HEK293 (cell line): ENCODE results near the gene CCSER1.
"Not testable (repeated sequence)": the region's sequence is repeated elsewhere in the genome, so short reads cannot be mapped to it uniquely, and the experiment has no call there.

ENCODE experiments used
- CTCF ChIA-PET: fragments of 350-600 bp; formaldehyde crosslinking; extraction: SDS; loops from one replicate; lab custom pipeline; 2021; ENCODE audit warnings: antibody characterized with exemption; lab: Yijun Ruan, JAX
- POLR2A ChIA-PET: fragments of 300-600 bp; formaldehyde crosslinking; extraction: SDS; loops from one replicate; lab custom pipeline; 2020; ENCODE audit warnings: antibody characterized with exemption, inconsistent platforms; lab: Yijun Ruan, JAX
- H3K27ac ChIP-seq: fragments of 200-500 bp; sonication (Bioruptor generic); 2 replicates; pipeline ENCODE4 v1.5.1; 2014; ENCODE audit warnings: low read depth, low read length, control low read depth, inconsistent platforms; ENCODE audit errors: extremely low read depth
- H3K36me3 ChIP-seq, 2 experiments: fragments of 200-500 bp in 1 of 2; sonication (Bioruptor generic) in 1 of 2; 1 replicate in 1 of 2; 2 replicates in 1 of 2; pipeline ENCODE4 v1.5.1; 2014 to 2017; ENCODE audit warnings: inconsistent platforms in 2 of 2, low read length in 2 of 2; ENCODE audit not compliant: control insufficient read depth in 2 of 2, insufficient read depth in 1 of 2
- H3K4me1 ChIP-seq: fragments of 200-500 bp; sonication (Bioruptor generic); 2 replicates; pipeline ENCODE4 v1.5.1; 2014; ENCODE audit warnings: mild to moderate bottlenecking, low read length, inconsistent platforms; ENCODE audit not compliant: control insufficient read depth, insufficient read depth
- H3K4me3 ChIP-seq: 2 replicates; pipeline ENCODE4 v1.5.1; 2011; ENCODE audit warnings: low read depth, mild to moderate bottlenecking, control low read depth, low read length, moderate library complexity
- H3K9me3 ChIP-seq: fragments of 200-500 bp; sonication (Bioruptor generic); 2 replicates; pipeline ENCODE4 v1.5.1; 2014; ENCODE audit warnings: low read depth, low read length, inconsistent platforms; ENCODE audit not compliant: control insufficient read depth, insufficient read depth
- GFI1B ChIP-seq: fragments of 450-650 bp; formaldehyde crosslinking; IDR thresholded peaks from 2 replicates; pipeline ENCODE4 v1.5.1; 2016; ENCODE audit warnings: missing biosample characterization, missing genetic modification characterization
- KLF1 ChIP-seq: fragments of 450-650 bp; formaldehyde crosslinking; IDR thresholded peaks from 2 replicates; pipeline ENCODE4 v1.5.1; 2016; ENCODE audit warnings: missing biosample characterization, missing genetic modification characterization
- OVOL3 ChIP-seq: fragments of 450-650 bp; formaldehyde crosslinking; IDR thresholded peaks from 2 replicates; pipeline ENCODE4 v1.5.1; 2016; ENCODE audit warnings: missing biosample characterization, missing genetic modification characterization
- SCRT2 ChIP-seq: fragments of 450-650 bp; formaldehyde crosslinking; IDR thresholded peaks from 2 replicates; pipeline ENCODE4 v1.5.1; 2016; ENCODE audit warnings: missing biosample characterization, missing genetic modification characterization
- SP3 ChIP-seq: fragments of 450-650 bp; formaldehyde crosslinking; IDR thresholded peaks from 2 replicates; pipeline ENCODE4 v1.5.1; 2016; ENCODE audit warnings: missing biosample characterization, missing genetic modification characterization
- TCF7L2 ChIP-seq: IDR thresholded peaks from 2 replicates; pipeline ENCODE4 v1.6.1; 2011; ENCODE audit warnings: low read depth, mild to moderate bottlenecking, inconsistent platforms, low read length, moderate library complexity, borderline replicate concordance
- TRIM28 ChIP-seq: IDR thresholded peaks from 2 replicates; pipeline ENCODE4 v1.6.1; 2011; ENCODE audit warnings: low read length, control low read depth, borderline replicate concordance
- ZBTB11 ChIP-seq: fragments of 450-650 bp; formaldehyde crosslinking; conservative IDR thresholded peaks from 2 replicates; pipeline ENCODE4 v1.5.1; 2016; ENCODE audit warnings: low read depth, missing biosample characterization, missing genetic modification characterization
- ZBTB20 ChIP-seq: fragments of 450-650 bp; formaldehyde crosslinking; IDR thresholded peaks from 2 replicates; pipeline ENCODE4 v1.5.1; 2016; ENCODE audit warnings: missing biosample characterization, missing genetic modification characterization
- ZBTB26 ChIP-seq: fragments of 450-650 bp; formaldehyde crosslinking; optimal IDR thresholded peaks from 2 replicates; pipeline ENCODE3; 2016; ENCODE audit warnings: missing biosample characterization, mild to moderate bottlenecking, missing genetic modification characterization
- ZBTB44 ChIP-seq: fragments of 450-650 bp; IDR thresholded peaks from 2 replicates; pipeline ENCODE4 v1.5.1; 2018; ENCODE audit warnings: missing biosample characterization, mild to moderate bottlenecking, missing genetic modification characterization
- ZNF354C ChIP-seq: fragments of 450-650 bp; formaldehyde crosslinking; IDR thresholded peaks from 2 replicates; pipeline ENCODE4 v1.5.1; 2016; ENCODE audit warnings: missing biosample characterization, missing genetic modification characterization, low read depth, borderline replicate concordance
- ZNF658 ChIP-seq: fragments of 450-650 bp; formaldehyde crosslinking; IDR thresholded peaks from 2 replicates; pipeline ENCODE4; 2016; ENCODE audit warnings: missing biosample characterization, missing genetic modification characterization
- ZNF660 ChIP-seq: fragments of 450-650 bp; IDR thresholded peaks from 2 replicates; pipeline ENCODE4 v1.5.1; 2018; ENCODE audit warnings: missing biosample characterization, mild to moderate bottlenecking, missing genetic modification characterization
- ZNF670 ChIP-seq: fragments of 450-650 bp; formaldehyde crosslinking; IDR thresholded peaks from 2 replicates; pipeline ENCODE4 v1.5.1; 2016; ENCODE audit warnings: missing biosample characterization, missing genetic modification characterization, low read depth
- ZSCAN23 ChIP-seq: fragments of 450-650 bp; formaldehyde crosslinking; IDR thresholded peaks from 2 replicates; pipeline ENCODE4 v1.5.1; 2016; ENCODE audit warnings: missing biosample characterization, missing genetic modification characterization
- ZSCAN5A ChIP-seq: fragments of 450-650 bp; formaldehyde crosslinking; IDR thresholded peaks from 2 replicates; pipeline ENCODE4 v1.5.1; 2016; ENCODE audit warnings: missing biosample characterization, missing genetic modification characterization

The CCSER1 gene

GRCh38 chr4:91258326-91258725 lies 1131.1 kb downstream of the CCSER1 start:
- no peak for TF ChIP-seq SP3 (tag by site-specific recombination)
- no peak for TF ChIP-seq ZSCAN23 (tag by site-specific recombination)
- TF ChIP-seq SCRT2 (tag by site-specific recombination) = no peak
- TF ChIP-seq ZBTB20 (tag by site-specific recombination) = no peak
- TF ChIP-seq ZNF354C = no peak
- TF ChIP-seq OVOL3 (tag by site-specific recombination) = no peak
- Histone ChIP-seq H3K27ac (no peak overlapping the region), H3K9me3 (no peaks in the 10 kb centered on the region), H3K4me3 (no peak overlapping the region), H3K4me1 (no peaks in the 10 kb centered on the region), H3K36me3 (no peaks in the 10 kb centered on the region)
- POLR2A ChIA-PET = no interaction called here
- CTCF ChIA-PET = no interaction called here

GRCh38 chr4:91267543-91267942 lies 1140.3 kb downstream of the CCSER1 start:
- ChIA-PET CTCF (no interaction called here), POLR2A (no interaction called here)
- no peaks in the 10 kb centered on the region for H3K9me3 ChIP-seq
- H3K27ac ChIP-seq = no peak overlapping the region
- H3K36me3 ChIP-seq = no peaks in the 10 kb centered on the region
- H3K4me1 ChIP-seq = no peaks in the 10 kb centered on the region
- no peak overlapping the region for H3K4me3 ChIP-seq
- TF ChIP-seq ZNF660 (tag by site-specific recombination) (no peak), TCF7L2 (peak; percentile 81)

GRCh38 chr4:91268481-91268880 lies 1141.3 kb downstream of the CCSER1 start:
- POLR2A ChIA-PET, H3K4me1 ChIP-seq, H3K36me3 ChIP-seq, H3K27ac ChIP-seq, CTCF ChIA-PET, H3K9me3 ChIP-seq, H3K4me3 ChIP-seq: not testable (repeated sequence)
- peak; percentile 30; the same call in 1 of the 2 replicates for TF ChIP-seq KLF1 (tag by site-specific recombination)

- no peaks in the 10 kb centered on the region for H3K4me1 ChIP-seq
- H3K27ac ChIP-seq = no peak overlapping the region
- H3K9me3 ChIP-seq = no peaks in the 10 kb centered on the region
- POLR2A ChIA-PET = no interaction called here
- H3K36me3 ChIP-seq = no peaks in the 10 kb centered on the region
- TF ChIP-seq TRIM28 (no peak), ZBTB26 (tag by site-specific recombination) (no peak), ZBTB44 (tag by site-specific recombination) (no peak), ZNF670 (tag by site-specific recombination) (no peak), ZSCAN5A (no peak), ZBTB11 (tag by site-specific recombination) (no peak), GFI1B (tag by site-specific recombination) (no peak), ZNF658 (tag by site-specific recombination) (no peak)
- TF ChIP-seq, all 188 proteins: peak for 0
- no peak overlapping the region for H3K4me3 ChIP-seq
- CTCF ChIA-PET = no interaction called here
These were observed 1141.7 kb downstream of the CCSER1 start for GRCh38 chr4:91268913-91269312.
